Chondrocyte (in vitro differentiated cells): ENCODE results near the gene BRPF1. TPM values are rescaled to one million over a fixed set of nuclear protein-coding genes. Genes with fewer than 3 reads are reported as not detected.

Source experiments
- DNase-seq: peaks from one replicate; pipeline ENCODE4 v3.0.0; 2021; ENCODE audit warnings: mixed read lengths, low spot score
- H3K27ac Mint-ChIP-seq: one replicate; pipeline ENCODE4 v1.8.0; 2021; ENCODE audit warnings: mild to moderate bottlenecking, moderate library complexity, mixed read lengths; ENCODE audit not compliant: unreplicated experiment
- H3K27me3 Mint-ChIP-seq: 2 replicates; pipeline ENCODE4 v1.8.0; 2021; ENCODE audit warnings: low read depth, mixed read lengths
- H3K36me3 Mint-ChIP-seq: 2 replicates; pipeline ENCODE4 v1.8.0; 2021; ENCODE audit warnings: low read depth, mixed read lengths
- H3K4me1 Mint-ChIP-seq: 2 replicates; pipeline ENCODE4 v1.8.0; 2021; ENCODE audit warnings: low read depth, mild to moderate bottlenecking, mixed read lengths
- H3K4me3 Mint-ChIP-seq: one replicate; pipeline ENCODE4 v1.8.0; 2021; ENCODE audit warnings: mild to moderate bottlenecking, moderate library complexity, mixed read lengths; ENCODE audit not compliant: unreplicated experiment
- H3K9me3 Mint-ChIP-seq: 2 replicates; pipeline ENCODE4 v1.8.0; 2021; ENCODE audit warnings: low read depth, mixed read lengths
- total RNA-seq: library from RNA; stranded (reverse); gene quantifications from 3 replicates; pipeline ENCODE4 v1.2.1, GENCODE V29; 2021
- TF ChIP-seq, protein P1 (sequence below): fragments of 200-600 bp; sonication (generic); IDR thresholded peaks from 2 replicates; pipeline ENCODE4 v1.5.0; 2021; ENCODE audit warnings: antibody characterized with exemption, mild to moderate bottlenecking, moderate library complexity

BRPF1 gene
- total RNA-seq, 1 donor from 2014 or later = 15.5 TPM

DNA sequence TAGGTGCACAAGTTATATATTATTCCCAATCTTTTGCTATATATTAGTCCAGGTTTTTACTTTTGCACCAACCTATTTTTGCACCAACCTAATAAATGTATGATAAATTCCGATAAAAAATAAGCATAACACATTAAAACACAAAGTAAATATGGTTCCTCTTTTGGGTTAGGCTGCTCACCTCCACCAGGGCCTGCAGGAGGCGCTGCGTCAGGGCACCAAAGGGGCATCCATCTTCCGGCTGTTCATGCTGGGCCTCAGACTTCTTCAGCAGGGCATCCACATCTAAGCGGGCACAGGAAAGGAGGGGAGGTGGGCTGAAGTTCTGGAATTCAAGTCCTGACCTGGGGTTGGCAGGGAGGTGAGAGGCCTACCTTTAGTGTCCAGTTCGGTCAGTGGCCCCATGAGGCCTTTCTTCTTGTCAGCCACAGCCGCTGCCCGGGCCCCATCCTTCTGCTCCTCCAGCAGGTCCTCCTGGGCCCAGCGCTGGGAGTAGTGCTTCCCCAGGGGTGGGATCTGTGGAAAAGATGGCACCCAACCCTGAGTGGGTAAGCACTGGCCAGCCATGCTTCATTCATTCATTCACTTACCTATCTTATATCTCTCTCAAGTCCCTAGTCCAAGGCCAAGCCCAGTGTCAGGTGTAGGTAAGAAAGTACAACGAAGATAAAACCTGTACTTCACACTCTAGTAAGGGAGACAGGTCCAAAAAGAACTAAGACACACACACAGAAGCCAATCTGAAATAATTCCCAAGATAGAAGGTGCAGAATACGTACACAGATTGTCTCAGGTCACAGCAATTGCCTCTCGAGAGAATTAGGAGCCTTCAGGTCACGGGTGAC lies 55.5 kb downstream of the BRPF1 start:
- Mint-ChIP-seq H3K4me3 (no peak overlapping the region), H3K9me3 (no peaks in the 10 kb centered on the region), H3K36me3 (peaks cover 23% of the 10 kb centered on the region), H3K27me3 (no peaks in the 10 kb centered on the region), H3K4me1 (peaks cover 35% of the 10 kb centered on the region), H3K27ac (no peak overlapping the region)
- TF ChIP-seq, protein P1, sequence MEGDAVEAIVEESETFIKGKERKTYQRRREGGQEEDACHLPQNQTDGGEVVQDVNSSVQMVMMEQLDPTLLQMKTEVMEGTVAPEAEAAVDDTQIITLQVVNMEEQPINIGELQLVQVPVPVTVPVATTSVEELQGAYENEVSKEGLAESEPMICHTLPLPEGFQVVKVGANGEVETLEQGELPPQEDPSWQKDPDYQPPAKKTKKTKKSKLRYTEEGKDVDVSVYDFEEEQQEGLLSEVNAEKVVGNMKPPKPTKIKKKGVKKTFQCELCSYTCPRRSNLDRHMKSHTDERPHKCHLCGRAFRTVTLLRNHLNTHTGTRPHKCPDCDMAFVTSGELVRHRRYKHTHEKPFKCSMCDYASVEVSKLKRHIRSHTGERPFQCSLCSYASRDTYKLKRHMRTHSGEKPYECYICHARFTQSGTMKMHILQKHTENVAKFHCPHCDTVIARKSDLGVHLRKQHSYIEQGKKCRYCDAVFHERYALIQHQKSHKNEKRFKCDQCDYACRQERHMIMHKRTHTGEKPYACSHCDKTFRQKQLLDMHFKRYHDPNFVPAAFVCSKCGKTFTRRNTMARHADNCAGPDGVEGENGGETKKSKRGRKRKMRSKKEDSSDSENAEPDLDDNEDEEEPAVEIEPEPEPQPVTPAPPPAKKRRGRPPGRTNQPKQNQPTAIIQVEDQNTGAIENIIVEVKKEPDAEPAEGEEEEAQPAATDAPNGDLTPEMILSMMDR = peak; percentile 74
- no peak for DNase-seq

DNA sequence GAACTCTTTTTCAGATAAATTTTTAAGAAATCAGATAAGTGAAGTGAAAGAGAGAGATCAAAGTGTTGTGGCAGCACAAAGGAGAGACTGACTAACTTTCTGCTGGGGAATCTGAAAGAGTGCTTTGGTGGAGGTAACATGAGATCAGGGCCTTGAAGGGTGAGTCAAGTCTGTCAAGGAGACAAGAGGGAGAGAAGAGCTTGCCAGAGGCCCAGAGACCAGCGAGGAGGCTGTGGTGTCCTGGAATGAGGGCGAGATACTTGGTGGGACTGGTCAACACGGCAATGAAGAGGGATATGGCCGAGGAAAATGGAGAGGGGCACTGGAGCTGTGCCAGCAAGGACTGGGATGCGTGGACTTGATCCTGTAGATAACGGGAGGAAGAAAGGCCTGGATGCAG lies 56.2 kb downstream of the BRPF1 start:
- no peaks in the 10 kb centered on the region for H3K9me3 Mint-ChIP-seq
- H3K27ac Mint-ChIP-seq = no peak overlapping the region
- H3K36me3 Mint-ChIP-seq = peaks cover 19% of the 10 kb centered on the region
- no peak for DNase-seq
- H3K4me1 Mint-ChIP-seq = peaks cover 36% of the 10 kb centered on the region
- no peak overlapping the region for H3K4me3 Mint-ChIP-seq
- TF ChIP-seq, protein P1 = no peak
- H3K27me3 Mint-ChIP-seq = no peaks in the 10 kb centered on the region

DNA sequence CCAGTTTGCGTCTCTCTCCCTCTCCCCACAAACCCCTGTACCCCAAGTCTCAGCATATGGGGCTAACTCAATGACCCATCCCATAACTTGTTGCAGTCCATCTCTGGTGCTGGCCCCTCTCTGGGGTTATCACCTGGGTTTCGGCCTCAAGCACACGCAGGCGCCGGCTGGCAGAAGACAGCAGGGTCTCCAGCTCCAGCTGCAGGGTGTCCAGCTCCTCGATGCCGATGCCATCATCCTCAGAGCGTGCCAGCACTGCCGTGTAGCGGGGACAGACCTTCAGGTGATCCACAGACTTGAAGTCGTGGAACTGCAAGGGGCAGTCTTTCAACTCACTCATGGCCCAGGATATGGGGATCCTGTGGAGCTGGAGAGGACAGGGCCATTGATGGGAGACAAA lies 59.6 kb downstream of the BRPF1 start:
- H3K36me3 Mint-ChIP-seq = peaks cover 22% of the 10 kb centered on the region
- peak overlapping the region; percentile 94 for H3K4me3 Mint-ChIP-seq
- peaks cover 42% of the 10 kb centered on the region for H3K4me1 Mint-ChIP-seq
- peak overlapping the region; percentile 2 for H3K27ac Mint-ChIP-seq
- no peaks in the 10 kb centered on the region for H3K9me3 Mint-ChIP-seq
- H3K27me3 Mint-ChIP-seq = no peaks in the 10 kb centered on the region
- DNase-seq = no peak
- TF ChIP-seq, protein P1 = no peak

DNA sequence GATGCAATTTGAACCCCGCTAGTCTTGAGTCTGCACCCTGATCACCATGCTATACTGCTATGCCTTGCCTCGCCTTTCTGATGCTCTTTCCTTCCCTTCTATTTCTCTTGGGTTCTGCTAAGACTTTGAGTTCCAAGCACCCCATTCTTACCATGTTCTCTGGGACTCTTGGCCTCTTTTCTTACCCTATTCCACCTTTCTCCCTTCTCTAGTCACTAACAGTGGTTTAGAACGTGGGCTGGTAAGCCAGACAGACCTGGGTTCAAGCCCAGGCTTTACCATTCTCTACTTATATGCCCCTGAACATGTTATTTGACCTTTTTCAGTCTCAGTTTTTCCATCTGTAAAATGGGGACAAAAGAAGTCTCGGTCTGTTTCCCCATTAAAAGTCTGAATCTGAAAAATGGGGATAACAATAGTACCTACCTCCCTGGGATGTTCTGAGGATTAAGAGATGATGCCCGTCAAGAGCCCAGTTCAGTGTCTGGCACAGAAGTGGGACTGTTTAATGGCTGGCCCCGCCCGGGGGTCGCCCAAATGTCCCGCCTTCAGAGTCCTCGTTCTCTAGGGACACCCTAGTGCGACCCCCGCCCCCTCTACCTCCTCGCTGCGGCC lies 60.4 kb downstream of the BRPF1 start:
- no peak for DNase-seq
- peaks cover 16% of the 10 kb centered on the region for H3K36me3 Mint-ChIP-seq
- no peaks in the 10 kb centered on the region for H3K27me3 Mint-ChIP-seq
- H3K27ac Mint-ChIP-seq = peak overlapping the region; percentile 100
- peak overlapping the region; percentile 94 for H3K4me3 Mint-ChIP-seq
- TF ChIP-seq, protein P1 = no peak
- no peaks in the 10 kb centered on the region for H3K9me3 Mint-ChIP-seq
- H3K4me1 Mint-ChIP-seq = peaks cover 38% of the 10 kb centered on the region

DNA sequence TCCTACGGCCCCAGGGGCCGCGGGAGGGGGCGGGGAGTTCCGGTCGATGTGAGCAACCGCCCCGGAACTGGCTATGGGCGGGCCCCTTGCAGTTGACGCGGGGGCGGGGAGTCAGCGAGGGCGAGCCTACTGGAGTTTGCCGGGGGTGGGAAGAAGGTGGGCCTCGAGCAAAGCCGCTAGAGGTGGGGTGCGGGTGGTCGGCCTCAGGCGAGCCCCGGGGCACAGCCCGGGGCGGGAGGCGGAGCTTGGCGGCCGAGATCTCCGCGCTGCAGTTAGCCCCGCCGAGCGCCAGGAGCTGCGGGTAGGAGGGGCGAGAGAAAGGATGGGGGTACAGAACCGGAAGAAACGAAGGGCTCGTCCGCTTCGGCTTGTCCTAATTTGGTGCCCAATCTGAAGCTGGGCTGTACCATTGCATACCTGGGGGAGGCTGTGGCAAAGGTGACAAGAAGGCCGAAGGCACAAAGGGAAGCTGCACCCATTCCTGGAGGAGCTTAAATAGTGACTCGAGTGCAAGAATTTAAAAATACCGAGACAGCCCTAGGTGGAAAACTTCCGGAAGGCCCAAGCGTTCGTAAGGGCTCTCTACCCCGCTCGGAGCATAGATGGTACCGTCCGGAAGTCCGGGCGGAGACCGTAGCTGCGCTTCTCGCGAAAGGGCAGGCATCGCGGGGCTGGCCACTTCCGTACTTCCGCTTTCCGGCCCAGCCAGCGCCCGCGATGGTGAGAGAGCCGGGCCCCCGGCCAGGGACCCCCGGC lies 61.0 kb downstream of the BRPF1 start, which contains the start of the genes ARPC4 and TADA3:
Gene ARPC4, plus strand, starts transcription at position 678 of the 756 bp plus-strand sequence. Its CDS starts 40 bp downstream, at position 718.
Gene TADA3, minus strand, starts transcription at position 69 of the 756 bp plus-strand sequence. CDS start 1,007 bp downstream, outside the sequence.
- H3K36me3 Mint-ChIP-seq = peaks cover 16% of the 10 kb centered on the region
- TF ChIP-seq, protein P1 = peak; percentile 8

More for the DNA sequence above, 61.0 kb downstream of the BRPF1 start, which contains the start of the genes ARPC4 and TADA3:
- Mint-ChIP-seq H3K27me3 (no peaks in the 10 kb centered on the region), H3K27ac (peak within 1 kb of the TSS; percentile 100), H3K4me1 (peaks cover 38% of the 10 kb centered on the region), H3K9me3 (no peaks in the 10 kb centered on the region), H3K4me3 (peak within 1 kb of the TSS; percentile 94)
- peak; percentile 96 for DNase-seq
